GM18508 (cell line): ENCODE results near the gene COL1A1.

ENCODE experiments used
- ATAC-seq: cut with Tn5 transposase; IDR thresholded peaks from one replicate; pipeline ENCODE4 v1.9.1; 2021; ENCODE audit warnings: moderate number of reproducible peaks; ENCODE audit not compliant: insufficient read depth, unreplicated experiment

COL1A1 gene

DNA sequence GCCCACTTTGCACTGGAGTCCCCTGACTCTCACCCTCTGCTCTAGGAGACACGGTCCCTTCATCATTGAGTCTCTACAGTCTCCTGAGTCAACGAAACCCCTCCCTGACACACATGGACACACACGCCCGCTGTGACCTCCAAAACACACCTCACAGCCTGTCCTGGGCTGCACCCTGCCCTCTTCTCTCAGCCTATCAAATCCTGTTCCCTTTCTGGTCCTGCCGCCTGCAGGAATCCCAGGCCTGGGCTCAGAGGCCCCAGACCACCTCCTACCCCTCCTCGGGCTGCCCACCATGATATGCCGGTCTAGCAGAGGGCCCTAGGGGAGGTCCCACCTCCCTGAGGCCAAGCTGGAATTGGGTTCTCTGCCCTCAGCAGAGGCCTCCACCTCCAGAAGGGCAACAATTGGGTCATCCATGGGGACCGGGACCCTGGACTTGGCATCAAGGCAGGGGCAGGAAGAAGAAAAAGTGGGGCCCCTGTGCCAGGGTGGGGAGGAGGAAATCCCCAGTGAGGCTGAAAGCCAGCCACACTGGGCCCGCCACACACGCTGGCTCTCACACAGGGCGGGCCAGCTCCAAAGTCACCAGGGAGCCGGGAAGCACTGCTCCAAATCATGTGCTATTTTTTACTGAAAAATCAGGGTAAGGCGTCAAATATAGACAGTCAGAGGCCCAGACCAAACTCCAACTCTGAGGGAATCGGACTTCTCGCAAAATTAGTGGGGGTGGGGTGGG lies 54.3 kb downstream of the COL1A1 start:
- no peak for ATAC-seq

DNA sequence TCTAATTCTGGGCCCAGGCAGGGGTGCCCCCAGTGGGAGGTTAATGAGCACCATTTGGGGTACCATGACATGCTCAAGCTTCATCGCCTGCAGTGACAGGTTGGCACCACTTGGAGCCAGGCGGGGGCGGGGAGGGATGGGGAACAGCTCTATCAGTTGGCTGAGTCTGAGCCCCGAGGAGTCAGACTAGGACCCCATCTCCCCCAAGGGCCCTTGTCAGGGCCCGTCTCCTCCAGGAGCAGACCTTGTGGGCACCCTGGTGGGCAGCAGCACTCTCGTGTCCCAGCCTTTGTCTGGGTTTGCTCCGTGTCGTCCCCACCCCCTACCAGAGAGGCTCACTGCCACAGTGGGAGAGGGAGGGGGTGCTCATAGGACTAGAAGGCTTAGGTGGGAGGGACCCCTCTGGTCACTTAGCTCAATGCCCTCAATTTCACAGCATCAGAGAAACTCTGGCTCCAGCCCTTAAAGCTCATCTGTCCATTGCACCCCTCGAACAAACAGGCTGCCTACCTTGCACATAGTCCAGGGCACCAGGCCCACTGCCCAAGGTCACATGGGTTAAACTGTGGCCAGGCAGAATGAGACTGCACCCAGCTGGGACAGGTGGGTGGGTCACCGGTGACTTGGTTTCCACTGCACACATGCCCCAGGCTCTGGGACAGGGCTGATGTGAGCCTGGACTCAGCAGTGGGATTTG lies 55.1 kb downstream of the COL1A1 start:
- ATAC-seq = no peak

DNA sequence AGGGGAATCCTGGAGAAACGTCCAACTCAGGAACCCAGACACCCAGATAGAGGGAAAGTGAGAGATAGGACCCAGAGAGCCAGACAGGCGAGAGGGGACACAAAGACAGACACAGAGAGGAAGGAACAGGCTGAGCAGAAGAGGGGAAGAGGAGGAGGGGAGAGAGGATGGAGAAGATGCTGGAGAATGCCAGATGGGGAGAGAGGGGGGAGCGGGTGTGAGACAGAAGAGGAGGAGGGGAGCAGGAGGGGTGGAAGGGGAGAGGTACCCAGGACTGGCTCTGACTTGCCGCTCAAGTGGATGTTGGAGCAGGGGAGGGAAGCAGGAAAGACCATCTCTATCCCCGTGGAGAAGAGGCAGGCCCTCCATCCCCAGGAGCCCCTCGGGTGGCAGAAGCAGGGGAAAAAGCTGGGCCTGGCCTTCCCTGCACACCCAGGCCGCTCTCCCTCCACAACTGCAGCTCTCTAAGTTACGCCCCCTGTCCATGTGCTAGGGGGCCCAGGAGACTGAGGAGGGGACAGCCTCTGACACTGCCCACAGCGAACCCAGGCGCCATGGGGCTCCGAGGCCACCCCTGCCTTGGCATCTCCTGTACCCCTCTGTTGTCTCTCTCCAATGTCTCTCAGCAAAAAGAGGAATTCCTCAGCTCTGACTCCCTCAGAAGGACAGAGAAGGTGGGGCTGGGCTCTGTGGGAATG lies 55.8 kb downstream of the COL1A1 start:
- ATAC-seq = no peak

DNA sequence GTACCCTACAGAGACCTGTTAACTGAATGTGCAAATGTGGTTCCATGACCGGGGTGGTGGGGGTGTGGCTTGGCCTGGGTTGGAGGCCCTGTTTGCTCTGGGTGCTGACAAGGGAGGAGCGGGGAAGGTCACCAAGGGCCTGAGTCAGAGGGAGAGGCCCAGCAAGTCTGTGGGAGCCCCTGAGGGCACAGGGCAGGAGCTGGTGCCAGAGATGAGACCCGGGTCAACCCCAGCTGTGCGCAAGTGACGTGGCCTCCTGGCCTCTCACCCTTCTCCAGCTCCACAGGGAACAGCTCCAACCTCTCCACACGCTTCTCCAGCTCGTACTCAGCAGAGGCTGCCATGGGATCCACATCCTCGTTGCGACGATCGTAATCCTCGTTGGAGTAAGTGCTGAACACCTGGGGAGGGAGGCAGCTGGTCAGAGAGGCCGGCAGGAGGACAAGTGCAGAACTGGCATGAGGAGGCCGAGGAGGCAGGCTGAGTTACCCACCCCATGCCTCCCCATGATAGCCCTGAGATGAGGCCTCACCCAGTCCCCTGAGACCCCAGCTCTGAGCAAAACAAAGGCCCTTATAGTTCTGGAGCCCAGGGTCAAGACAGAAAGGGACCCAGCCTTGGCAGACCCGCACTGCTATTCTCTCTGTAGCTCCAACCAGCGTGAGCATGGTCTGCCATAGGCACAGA lies 56.4 kb downstream of the COL1A1 start:
- no peak for ATAC-seq

DNA sequence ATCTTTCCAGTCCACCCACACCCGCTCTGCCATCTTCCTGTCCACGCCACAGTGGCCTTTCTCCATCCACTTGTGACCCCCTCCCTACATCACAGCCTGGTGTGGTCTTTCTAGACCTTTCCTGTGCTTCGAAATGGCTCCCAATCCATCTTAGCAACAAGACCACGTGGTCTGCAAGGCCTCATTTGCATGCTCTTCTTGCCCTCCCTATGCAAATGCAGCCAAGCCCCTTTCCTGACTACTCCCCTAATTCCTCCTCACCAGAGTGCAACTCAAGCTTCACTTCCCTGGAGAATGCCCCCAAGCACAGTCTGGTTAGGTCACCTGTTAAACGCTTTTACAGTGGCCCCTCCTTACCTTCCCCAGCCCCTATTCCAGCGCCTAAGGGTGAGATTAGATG lies 57.1 kb downstream of the COL1A1 start:
- no peak for ATAC-seq

DNA sequence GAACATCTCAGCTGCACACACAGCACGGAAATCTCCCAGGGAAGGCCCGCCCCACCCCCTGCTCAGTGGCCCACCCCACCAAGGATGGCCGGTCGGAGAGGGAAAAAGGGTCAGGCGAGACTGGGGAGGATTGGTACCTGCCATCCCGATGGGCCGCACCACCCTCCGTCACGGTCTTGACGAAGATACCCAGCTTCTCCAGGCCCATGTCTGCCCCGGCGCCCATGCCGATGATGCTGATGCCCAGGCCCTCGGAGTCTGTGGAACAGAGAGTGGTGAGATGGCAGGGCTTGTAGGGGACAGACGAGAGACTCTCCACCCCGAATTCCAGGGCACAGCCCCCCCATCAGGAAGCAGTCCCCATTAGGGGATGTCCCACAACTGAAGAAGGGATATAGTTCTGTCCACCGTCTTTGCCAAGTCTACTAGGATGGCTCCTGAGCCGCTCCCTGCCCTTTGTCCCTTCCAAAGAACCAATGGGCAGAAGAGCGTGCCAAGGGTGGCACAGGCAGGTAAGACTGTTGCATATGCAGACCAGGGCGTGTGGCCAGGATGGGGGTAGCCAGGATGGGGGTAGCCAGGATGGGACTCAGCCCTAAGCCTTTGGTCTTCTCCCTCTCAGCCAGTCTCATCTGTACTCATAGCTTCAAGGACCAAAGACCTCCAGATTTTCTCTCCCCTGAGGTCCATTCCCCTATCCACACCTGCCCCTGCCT lies 57.8 kb downstream of the COL1A1 start:
- ATAC-seq = no peak

DNA sequence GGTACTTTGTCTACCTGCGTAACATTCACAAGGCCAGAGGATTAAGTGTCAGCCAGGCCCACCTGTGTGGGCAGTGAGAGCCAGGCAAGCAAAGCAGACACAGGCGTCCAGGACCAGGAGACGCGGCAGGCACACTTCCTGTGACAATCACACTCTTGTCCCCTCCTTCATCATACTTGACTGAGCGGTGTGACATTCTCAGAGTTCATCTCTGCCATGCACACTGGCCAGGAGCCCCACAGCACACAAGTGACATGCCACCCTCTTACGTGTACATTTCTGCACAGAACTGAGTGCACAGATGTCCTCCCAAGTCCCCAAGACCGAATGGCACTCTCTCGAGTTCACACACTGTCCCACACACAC lies 59.7 kb downstream of the COL1A1 start:
- ATAC-seq = no peak

DNA sequence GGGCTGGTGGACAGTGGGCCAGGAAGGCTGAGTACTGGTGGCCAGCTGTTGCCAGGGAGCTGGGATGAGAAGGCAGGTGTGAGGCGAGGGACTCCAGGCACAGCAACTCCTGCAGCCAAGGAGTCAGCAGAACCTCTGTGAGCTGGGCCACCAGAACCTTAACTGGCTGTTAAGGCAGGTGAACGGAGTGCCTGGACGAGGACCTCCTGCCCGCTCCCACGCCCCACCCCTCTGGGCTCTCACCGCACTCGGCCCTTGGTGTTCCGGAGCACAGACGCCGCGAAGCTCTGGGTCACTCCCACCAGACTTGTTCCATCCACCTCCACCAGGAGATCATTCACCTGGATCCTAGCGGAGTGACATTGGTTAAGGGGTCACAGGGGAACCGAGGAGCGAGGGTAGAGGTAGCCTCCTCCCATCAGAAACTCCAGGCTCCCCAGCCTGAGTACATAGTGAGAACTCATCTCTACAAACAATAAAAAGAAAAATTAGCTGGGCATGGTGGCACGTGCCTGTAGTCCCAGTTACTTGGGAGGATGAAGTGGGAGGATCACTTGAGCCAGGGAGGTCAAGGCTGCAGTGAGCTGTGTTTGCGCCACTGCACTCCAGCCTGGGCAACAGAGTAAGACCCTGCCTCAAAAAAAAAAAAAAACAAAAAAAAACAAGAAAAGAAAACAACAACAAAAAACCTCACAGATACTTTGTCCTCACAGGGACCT lies 60.2 kb downstream of the COL1A1 start:
- ATAC-seq = no peak

DNA sequence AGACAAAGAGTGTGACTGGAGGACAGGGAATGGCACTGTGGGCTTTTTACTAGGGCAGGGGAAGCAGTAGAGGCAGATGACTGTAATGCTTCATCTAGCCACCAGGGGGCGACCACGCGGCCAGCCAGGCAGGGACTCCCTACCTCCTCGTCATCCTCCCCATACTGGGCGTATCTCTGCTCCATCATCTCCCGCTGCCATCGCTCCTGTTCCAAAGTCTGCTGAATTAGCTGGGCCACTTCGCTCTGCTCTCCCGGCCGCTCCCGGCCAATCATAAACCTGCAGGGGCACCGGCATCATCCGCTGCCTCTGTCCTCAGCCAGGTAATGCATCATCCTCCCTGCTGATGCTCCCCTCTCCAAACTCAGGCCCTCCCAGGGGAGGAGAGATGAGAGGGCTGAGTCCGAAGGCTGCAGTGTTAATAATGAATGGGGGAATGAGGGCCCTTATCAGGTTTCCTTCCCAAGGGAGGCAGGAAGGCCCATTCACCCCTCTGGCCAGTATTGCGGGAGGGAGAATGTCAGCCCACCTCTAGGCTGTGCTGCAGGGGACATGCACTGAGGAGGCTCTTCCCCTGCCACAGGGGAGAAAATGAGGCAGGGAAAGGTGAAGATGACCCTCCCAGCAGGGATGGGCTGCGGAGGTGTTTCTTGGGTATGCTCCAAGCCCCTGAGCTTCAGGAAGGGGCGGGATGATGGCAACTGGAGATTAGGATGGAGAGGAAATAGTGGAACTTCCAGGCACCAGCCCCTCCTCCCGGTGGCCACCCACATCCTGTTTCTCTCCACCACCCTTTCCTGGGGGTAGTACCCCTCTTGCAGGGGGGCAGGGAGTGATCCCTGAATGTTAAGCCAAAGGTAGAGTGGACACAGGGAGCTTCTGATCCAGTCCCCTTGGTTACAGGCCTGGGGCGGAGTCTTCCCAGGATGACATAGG lies 61.2 kb downstream of the COL1A1 start:
- no peak for ATAC-seq

DNA sequence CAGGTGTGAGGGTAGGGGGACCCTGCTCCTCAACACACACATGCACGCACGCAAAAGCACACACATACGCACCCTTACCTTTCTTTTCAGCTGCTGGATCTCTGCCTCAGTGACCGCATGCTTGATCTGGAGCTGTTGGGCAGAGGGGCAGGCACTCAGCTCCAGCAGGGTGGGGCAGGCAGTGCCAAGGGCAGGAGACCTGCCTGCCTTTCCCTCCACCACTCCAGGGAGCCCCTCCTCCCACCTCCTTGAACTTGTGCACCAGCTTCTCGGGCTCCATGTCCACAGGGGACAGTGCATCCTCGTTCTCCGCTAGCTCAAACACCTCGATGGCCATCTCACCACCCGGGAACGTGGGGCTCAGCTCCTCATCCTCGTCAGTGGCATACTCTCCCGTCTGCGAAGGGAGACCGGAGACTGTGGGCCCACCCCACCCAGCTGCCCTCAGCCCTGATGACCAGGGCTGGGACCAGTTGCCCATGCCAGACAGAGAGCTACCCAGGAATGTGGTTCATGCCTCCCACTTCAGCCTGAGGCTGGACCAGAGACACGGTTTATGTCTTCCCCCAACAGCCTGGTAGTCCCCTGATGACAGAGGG lies 62.1 kb downstream of the COL1A1 start:
- ATAC-seq = no peak

DNA sequence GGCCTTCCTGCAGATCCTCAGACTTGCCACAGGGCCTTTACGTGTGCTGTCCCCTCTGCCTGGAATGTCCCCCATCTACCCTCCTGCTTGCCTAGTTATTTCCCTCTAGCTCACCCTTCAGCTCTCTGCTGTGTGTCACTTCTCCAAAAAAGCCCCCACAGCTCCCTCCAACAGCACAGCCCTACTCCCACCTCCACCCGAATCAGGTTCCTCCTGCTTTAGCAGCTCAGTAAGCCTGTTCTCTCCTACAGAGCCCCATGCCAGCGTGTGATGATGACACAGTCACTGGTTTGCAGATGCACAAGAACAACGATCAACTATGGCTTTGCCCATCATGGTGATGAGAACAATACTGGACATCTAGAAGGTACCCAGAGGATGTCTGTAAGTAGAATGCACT lies 64.4 kb downstream of the COL1A1 start:
- no peak for ATAC-seq

DNA sequence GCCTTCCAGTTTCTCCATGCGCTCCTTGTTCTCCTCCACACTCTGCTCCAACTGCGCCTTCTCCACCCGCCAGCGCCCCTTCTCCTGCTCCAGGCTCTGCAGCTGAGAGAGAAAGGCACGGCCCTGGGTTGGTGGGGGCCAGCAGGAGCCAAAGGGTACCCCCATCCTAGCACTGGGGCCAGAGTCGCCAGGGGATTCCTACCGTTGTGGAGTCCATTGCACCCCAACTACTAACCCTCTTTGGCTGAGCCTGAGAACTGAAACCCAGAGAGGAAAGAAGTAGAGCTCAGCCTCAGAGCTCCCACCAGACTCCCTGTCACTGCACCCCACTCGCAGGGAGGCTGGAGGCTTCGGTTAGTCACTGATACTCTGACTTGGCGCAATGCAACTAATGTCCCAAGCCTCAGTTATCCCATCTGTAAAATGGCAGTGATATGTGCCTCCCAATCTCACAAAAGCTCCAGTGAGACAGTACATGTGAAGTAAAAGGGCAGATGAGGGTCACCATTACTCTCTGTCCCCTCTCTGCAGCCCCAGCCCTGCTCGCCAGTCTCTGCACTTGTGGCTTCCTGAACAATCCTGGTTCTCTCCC lies 65.2 kb downstream of the COL1A1 start:
- ATAC-seq = no peak

DNA sequence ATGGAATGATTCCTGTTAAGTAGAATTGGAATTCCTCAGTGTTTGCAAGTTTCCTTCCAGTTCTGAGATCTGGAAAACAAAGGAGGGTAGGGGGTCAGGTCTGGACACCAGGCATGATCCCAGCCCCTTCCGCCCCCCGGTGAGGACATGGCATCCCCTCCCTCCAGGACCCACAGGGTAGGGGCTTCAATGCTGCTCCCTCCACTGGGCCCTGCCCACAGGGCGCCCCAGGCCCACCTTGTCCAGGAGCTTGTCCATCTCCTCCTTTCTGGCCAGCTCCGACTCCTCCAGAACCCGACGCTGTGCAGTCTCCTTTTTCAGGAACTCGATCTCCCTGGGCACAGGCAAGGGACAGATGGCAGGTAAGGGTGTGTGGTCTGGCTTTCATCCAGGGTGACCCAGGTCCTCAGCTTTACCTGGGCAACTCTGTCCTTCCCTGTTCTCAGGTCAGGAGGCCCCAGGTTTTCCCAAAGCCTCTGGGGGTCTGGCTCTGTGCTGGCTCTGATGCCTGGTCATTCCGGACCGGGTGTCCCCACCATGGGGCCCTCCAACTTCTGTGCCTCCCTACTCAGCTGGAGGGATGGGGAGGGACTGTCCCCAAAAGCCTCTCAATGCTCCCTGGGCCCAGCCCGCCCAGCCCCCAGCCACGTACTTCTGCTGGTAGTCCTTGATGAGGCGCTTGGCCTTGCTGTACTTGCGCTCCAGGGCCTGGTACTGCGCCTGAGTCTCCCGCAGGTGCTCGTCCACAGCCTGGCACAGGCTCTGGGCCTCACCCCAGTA lies 65.9 kb downstream of the COL1A1 start:
- no peak for ATAC-seq

DNA sequence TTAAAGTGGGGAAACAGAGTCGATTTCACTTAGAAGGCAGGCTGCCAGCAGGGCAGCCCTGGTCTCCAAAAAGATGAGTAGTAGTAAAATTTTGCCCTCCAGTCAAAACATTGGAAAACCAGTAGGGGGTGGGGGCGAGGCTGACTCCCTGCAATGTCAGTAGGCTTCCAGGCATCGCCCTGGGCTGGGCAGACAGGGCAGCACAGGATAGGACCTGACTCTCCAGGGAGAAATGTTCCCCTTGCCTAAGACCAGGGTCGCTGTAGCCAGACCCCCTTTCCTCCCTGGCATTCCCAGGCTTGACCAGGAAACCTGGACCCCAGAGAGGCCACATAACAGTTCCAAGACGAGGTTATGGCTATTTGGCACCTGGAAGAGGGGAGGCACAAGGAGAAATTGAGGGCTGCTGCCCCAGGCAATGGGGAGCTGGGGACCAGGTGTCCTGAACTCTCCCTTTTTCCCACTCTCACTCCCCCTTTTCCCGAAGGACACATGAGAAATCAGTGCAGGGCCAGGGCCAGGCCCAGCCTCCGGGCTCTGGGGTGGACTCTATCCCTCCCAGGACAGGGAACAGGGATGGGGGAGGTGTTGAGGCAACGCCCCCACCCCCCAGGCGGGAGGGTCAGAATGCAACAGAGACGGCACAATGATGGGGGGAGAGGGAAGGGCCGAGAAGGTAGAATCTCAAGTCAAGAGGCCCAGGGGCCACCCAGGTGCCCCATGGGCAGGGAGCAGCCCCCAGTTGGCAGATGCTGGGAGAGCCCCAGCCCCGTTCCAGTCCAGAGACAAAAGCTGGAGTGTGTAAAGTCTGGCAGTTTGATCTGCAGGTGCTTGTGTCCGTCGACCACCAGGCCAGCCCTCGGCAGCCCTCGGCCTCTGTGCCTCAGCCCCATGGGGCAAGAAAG lies 67.0 kb downstream of the COL1A1 start:
- ATAC-seq = no peak

DNA sequence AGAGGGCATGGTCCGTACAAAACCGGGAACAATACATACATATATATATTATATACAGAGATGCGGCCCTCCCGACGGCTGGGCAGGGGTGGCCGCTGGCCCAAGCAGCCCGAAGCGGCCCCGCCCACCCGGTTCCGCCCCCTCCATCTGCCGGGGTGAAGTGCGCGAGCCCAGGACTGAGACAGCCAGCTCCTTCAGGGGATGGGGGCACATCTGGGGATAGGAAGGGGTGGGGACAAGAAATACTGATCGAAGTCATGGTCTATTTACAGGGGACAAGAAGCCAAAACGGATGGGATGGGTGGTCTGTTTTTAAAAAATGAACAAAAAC lies 67.7 kb downstream of the COL1A1 start:
- ATAC-seq = no peak
